IPS DF 4.7 (cell line): ENCODE results near the gene IQGAP3.

Experiments
- DNase-seq: peaks from one replicate; pipeline ENCODE4 v3.0.0-alpha.2; 2013; ENCODE audit warnings: low spot score; ENCODE audit errors: extremely low read depth

Gene IQGAP3

GRCh38 chr1:156497743-156498431 is 74.5 kb downstream of the IQGAP3 start:
- no peak for DNase-seq

DNA sequence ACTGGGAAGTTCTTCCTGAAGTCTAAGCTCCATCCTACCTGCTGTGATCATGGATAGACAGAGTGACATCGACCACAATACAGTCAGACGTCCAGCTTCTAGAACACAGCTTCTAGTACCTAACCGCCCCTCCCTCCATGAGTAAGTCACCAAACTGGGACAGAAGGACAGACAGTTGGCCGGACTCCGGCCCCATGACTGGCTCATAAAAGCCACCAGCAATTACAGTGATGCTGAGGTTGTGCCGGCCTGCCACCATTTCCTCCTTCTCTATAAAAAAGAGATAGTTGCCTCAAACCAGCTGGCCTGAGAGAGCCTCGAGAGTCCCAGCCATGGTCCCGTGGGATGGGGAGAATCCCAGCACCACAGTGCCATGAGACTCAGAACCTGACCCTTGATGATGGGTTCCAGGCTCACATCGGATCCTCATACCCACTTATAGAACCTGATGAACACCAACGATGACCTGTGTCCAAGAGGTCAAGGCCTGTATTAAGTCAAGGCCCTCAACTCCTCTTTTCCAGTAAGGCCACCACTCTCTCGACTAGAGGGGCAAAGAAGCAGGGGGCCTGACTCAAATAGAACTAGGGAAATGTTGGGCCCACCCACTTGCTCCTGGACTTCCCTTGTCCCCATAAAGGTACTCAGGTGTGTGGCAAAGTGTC is 75.2 kb downstream of the IQGAP3 start:
- no peak for DNase-seq

DNA sequence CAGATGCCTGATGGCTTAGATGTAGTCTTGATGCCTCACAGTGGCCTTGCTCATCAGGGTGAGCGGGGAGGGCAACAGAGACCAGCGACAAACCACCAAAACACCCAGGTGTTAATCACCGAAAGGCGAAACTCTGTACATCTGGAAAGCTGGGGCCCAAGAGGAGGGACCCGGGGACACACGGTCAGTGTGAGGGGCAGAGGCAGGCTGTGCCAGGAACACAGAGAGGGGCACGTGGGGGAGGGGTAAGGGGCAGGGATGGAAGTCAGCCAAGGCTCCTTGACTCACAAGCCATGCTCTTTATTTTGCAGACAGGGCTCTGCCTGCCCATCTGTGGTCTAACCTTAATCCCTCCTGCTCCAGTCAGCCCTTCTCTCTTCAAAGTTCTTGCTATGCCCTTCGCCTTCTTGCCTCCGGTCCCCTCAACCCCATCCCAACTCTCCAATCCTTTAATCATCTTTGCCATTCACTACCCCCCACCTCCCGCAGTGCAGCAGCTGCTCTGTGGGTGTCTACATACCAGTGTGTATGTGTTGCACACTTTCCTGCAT is 76.1 kb downstream of the IQGAP3 start:
- no peak for DNase-seq

DNA sequence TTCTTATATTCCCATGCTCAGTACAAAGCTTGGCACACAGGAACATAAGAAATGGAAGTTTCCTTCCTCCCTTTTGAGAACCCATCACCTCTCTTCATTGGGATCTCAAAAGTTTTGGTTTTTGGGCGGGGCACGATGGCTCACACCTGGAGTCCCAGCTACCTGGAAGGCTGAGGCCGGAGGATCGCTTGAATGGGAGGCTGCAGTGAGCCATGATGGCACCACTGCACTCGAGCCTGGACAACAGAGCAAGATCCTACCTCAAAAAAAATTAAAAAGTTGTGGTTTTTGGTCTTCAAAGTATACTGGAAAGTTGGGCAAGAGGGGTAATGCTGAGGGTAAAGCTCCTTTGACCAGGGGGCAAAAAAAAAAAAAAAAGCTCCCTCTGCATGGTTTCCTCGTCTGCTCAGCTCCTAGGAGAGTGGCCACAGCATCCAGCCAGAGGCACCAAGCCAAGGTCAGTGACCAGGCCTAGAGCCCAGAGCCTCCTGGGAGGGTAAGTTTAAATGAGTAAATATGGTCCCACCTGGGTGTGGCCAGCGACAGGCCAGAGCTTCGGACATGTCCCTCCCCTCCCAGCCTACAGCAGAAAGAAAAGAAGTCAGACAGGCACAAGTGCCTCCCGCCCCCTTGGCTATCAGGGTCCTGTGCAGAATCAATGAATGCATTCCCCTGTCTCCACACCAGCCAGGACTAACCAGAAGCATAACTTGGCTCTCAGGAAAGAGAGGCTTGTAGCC is 76.8 kb downstream of the IQGAP3 start:
- DNase-seq = no peak

DNA sequence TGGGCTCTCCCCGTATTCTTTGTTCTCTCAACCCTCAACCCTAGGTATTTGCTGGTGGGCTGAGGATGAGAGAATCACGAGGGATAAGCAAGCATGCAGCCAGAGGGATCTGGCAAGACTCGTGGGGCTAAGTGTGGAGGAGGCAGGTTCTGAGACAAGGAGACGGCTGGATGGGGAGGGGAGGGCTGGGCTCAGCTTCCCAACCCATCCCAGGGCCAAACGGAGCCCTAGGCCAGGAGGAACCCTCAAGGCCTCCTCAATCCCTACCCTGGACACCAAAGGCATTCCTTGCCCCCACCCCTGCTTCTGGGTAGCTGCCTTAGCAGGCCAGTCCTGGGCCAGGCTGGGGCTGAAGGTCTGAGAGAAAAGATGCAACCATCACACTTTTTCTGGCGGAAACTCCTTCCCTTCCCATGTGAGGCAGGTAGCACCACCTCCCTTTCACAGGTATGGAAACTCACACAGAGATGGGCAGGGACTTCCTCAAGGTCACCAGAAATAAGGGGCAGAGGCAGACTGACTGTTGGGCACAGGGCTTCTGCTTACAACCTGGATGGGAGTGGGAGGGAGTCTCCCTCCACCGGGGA is 78.0 kb downstream of the IQGAP3 start:
- no peak for DNase-seq

DNA sequence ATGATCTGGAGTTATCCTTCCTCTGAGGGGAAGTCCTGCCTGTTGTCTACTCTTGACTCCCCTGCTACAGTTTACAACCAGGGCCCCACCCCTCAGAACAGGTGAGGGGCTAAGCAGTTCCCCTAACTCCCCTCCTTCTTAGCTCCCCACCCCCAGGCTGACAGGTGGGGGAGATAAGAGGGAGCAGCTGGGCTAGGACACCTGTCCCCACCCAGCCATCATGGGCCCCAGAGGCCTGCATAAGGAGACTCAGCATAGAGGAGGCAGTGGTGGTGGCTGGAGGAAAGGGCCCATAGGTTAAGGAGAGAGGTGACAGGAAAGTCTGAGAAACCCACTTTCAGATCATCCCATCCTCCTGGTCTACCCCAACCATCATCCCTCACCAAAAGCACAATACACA is 78.6 kb downstream of the IQGAP3 start:
- no peak for DNase-seq

GRCh38 chr1:156493154-156493631 is 79.2 kb downstream of the IQGAP3 start:
- DNase-seq = no peak

- no peak for DNase-seq
Measured at GRCh38 chr1:156492591-156493080, 79.7 kb downstream of the IQGAP3 start.

GRCh38 chr1:156492013-156492590 is 80.3 kb downstream of the IQGAP3 start:
- no peak for DNase-seq

DNA sequence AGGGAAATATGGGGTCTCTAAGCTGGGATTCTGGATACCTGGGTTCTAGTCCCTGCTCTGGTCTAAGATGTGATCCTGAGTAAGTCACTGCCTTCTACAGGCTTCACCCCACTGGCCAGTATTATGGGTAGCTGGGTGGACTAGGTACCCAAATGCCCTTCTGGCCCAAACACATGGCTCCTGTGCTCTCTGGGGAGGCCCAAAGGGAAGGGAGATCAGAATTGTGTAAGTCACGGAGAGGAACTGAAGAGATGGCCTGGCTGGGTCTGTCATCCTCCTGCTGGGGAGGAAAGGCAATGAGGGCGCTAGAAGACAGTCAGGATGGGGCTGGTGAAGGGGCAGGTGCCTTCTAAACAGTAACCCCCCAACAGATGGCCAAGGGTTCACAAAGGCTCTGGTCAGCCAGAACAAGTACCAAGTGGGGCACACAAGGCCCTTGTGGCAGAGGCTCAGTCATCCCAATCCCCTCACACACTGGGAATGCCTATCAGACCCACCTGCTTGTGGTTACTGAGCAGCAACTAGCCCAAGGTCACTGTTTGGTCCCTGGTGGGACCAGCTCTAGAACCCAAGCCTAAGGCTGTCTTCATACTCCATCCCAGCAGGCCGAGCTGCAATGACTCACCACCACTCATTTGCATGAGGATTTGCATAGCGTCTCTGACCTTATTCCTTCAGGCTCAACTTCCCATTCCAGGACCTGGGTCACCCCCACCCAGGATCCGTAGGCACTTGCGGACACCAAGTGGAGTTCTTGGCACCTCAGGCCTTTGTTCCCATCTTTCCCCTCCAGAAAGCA is 81.0 kb downstream of the IQGAP3 start:
- no peak for DNase-seq

DNA sequence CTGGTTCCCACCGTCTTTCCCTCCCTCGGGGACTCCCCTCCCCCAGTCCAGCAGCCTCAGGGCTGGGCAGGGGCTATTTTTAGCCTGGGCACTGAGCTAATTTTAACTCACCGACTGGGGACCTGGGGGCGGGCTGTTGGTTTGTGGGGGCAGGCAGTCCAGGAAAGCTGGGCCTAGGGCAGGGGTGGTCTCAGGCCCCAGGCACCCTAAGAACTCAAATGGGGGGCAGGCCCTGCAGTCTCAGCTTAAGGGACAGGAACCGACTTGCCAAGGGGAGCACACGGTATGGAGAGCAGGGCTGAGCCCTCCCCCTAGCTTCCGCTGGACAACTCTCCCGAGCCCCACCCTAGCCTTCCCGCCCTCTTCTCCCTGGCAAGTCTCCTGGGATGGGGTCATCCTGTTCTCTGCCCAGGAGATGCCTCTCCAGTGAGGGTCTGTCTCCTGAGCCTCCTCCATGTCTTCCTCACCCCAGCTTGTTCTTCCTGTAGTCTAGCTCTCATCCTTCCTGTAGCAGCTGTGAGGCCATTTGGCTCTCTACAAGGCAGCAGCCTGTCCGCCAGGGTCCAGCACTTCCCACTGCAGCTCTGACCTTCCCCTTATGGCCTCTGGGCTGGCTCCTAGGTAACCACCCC is 81.8 kb downstream of the IQGAP3 start:
- no peak for DNase-seq

- DNase-seq = no peak
Measured at GRCh38 chr1:156489935-156490293, 82.5 kb downstream of the IQGAP3 start.

DNA sequence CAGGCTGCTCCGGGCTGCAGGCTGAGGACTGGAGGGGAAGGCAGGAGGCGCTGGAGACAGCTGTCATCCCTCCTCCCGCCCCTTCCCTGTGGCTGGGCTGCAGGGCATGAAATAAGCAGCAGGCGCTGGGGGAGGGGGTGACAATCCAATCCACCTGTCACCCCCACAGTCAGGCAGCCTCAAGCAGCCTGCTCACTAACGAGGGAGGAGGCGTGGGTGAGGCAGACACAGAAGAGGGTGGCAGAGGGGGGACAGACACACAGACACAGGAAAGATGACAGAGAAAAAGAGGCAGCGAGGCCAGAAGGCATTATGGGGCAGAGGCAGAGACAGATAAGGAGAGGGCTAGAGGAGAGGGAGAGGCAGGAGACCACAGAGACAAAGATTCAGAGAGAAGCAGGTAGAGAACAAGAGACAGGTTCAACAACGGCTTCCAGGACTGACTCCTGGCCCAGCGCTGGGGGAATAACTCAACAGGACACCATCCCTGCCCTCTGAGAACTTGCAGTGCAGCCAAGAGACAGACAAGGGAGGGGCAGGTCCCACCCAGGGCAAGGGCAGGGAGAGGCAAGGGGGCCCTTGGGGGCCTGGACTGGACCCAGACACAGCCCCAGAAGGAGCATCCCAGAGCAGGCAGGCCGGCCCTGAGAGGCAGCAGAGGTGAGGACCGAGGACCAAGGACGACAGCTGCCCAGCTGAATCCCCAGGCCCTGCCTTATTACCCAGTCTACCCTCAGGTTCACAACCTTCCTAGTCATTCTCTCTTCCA is 83.0 kb downstream of the IQGAP3 start:
- DNase-seq = no peak

- DNase-seq = no peak
Measured at GRCh38 chr1:156488566-156489165, 83.7 kb downstream of the IQGAP3 start.

GRCh38 chr1:156487862-156488261 is 84.5 kb downstream of the IQGAP3 start:
- no peak for DNase-seq

- DNase-seq = no peak
Measured at GRCh38 chr1:156486421-156487344, 85.7 kb downstream of the IQGAP3 start.

DNA sequence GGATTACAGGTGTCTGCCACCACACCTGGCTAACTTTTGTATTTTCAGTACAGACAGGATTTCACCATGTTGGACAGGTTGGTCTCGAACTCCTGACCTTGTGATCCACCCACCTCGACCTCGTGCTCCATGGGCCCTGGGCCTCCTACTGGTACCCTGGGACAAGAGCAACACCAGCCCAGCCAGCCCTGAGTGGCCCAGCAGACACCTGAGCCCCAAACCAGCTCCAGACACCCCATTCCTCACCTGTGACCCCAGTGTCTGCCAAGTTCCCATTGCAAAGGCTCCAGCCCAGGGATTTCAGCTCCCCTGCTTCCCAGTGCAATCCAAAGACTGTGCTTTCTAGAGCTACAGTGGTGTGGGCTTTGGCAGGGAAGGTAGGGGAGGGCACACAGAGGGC is 86.4 kb downstream of the IQGAP3 start:
- no peak for DNase-seq
